ENCODE data around the gene AGPAT3.

DNA sequence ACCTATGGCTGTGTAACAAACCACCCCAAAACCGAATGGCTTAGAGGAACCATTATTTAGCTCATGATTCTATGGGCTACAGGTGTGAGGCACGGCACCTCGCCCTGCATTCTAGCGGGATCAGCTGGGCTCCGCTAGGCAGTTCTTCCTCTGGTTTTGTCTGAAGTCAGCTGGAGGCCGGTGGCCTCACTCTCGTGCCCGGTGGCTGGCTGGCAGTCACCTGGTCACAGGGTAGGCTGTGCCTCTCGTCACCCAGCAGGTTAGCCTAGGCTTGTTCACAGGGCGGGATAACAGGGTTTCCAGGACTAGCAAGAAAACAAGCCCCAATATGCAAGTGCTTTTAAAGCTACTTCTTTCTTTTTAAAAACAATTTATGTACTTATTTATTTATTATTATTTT, 16.3 kb upstream of the AGPAT3 start:
- TF ChIP-seq, protein P1, sequence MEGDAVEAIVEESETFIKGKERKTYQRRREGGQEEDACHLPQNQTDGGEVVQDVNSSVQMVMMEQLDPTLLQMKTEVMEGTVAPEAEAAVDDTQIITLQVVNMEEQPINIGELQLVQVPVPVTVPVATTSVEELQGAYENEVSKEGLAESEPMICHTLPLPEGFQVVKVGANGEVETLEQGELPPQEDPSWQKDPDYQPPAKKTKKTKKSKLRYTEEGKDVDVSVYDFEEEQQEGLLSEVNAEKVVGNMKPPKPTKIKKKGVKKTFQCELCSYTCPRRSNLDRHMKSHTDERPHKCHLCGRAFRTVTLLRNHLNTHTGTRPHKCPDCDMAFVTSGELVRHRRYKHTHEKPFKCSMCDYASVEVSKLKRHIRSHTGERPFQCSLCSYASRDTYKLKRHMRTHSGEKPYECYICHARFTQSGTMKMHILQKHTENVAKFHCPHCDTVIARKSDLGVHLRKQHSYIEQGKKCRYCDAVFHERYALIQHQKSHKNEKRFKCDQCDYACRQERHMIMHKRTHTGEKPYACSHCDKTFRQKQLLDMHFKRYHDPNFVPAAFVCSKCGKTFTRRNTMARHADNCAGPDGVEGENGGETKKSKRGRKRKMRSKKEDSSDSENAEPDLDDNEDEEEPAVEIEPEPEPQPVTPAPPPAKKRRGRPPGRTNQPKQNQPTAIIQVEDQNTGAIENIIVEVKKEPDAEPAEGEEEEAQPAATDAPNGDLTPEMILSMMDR (IDR thresholded peaks at IDR 0.05) = no peak
- no peak for TF ChIP-seq POLR2A (IDR thresholded peaks at IDR 0.05)

Data from testis (tissue), 2 donors.